Body of pancreas (tissue), 4 donors: ENCODE results near the gene RFPL3. TPM values are rescaled to one million over a fixed set of nuclear protein-coding genes. Genes with fewer than 3 reads are reported as not detected.

Experiments used
- ATAC-seq: fragments of 150-250 bp; one replicate; pipeline ENCODE4 v1.9.1; 2016
- DNase-seq, 4 donors: peaks; one replicate each; pipeline ENCODE4 v3.0.0-alpha.2; 2019
- H3K27ac ChIP-seq, 4 donors: fragments of 200-600 bp; sonication (generic); 1 replicate in 3 of 4; 2 replicates in 1 of 4; pipeline versions ENCODE4 v1.5.1 to v1.6.1; 2016 to 2019; ENCODE audit warnings: mild to moderate bottlenecking in 1 of 4, mixed read lengths in 1 of 4, moderate library complexity in 1 of 4
- H3K27me3 ChIP-seq, 2 donors: fragments of 200-600 bp; sonication (generic); one replicate each; pipeline ENCODE4 v1.6.0; 2016; ENCODE audit warnings: mild to moderate bottlenecking in 1 of 2
- H3K36me3 ChIP-seq, 2 donors: fragments of 200-600 bp; sonication (generic); replicated peaks in 1 of 2; 2 replicates each; pipeline ENCODE4 v1.5.1; 2016; ENCODE audit warnings: low read depth in 2 of 2; ENCODE audit not compliant: insufficient read depth in 1 of 2
- H3K4me1 ChIP-seq: fragments of 200-600 bp; sonication (generic); one replicate; pipeline ENCODE4 v1.6.0; 2016
- H3K4me3 ChIP-seq, 2 donors: fragments of 200-600 bp; sonication (generic); 1 replicate in 1 of 2; 2 replicates in 1 of 2; pipeline ENCODE4 v1.5.1; 2016 to 2019
- H3K9me3 ChIP-seq, 3 donors: fragments of 200-600 bp; sonication (generic); 1 replicate in 2 of 3; 2 replicates in 1 of 3; pipeline ENCODE4 v1.5.1; 2016
- POLR2A ChIP-seq, 3 donors: fragments of 450-650 bp; IDR thresholded peaks; one replicate each; pipeline ENCODE4 v1.6.1; 2016; ENCODE audit warnings: antibody characterized with exemption in 3 of 3, mild to moderate bottlenecking in 2 of 3
- WGBS, 2 donors: methylation state at CpG; one replicate each; pipeline ENCODE4 v1.1.5; 2017; 5-methylcytosine and 5-hydroxymethylcytosine counted together
- intact Hi-C: fragments of 100-400 bp; cut with DNase I; formaldehyde crosslinking; loops from one replicate; pipeline ENCODE4 v1.15.1; 2023
- small RNA-seq: library from RNA; depleted of rRNA; stranded (forward); fragments of <200 nt; gene quantifications from one replicate; pipeline ENCODE3, GENCODE V24; 2016
- total RNA-seq, 2 donors: library from RNA; depleted of rRNA; stranded (reverse); fragments of >200 nt; gene quantifications; one replicate each; pipeline ENCODE4 v1.1.0, GENCODE V29; 2016
- TF ChIP-seq, protein P1 (sequence below), 7 experiments: fragments of 450-650 bp in 4 of 7; fragments of 200-600 bp in 3 of 7; sonication (generic) in 3 of 7; IDR thresholded peaks; one replicate each; pipeline ENCODE4 v1.5.1; 2016 to 2019; ENCODE audit warnings: antibody characterized with exemption in 7 of 7

RFPL3 gene
- total RNA-seq, 2 donors from 2014 or later = not detected

DNA sequence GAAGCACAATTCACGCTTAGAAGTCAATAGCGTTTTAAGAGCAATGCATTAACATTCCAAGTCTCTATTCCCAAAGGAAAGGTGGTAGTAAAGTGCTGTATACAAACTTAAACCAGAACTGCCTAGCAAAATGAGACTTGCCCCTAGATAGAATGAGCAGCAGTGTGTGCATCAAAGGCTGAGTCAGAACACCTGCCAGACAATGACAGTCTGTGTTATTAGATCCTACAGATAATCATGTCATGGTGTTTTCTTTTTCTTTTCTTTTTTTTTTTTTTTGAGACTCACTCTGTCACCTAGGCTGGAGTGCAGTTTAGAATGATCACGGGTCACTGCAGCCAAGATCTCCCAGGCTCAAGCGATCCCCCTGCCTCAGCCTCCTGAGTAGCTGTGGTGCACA, 52.8 kb downstream of the RFPL3 start:
- no peak for ATAC-seq
- no peaks in the 10 kb centered on the region for H3K9me3 ChIP-seq
- no peaks in the 10 kb centered on the region for H3K27me3 ChIP-seq
- TF ChIP-seq POLR2A (IDR thresholded peaks at IDR 0.05) = no peak
- TF ChIP-seq, protein P1, sequence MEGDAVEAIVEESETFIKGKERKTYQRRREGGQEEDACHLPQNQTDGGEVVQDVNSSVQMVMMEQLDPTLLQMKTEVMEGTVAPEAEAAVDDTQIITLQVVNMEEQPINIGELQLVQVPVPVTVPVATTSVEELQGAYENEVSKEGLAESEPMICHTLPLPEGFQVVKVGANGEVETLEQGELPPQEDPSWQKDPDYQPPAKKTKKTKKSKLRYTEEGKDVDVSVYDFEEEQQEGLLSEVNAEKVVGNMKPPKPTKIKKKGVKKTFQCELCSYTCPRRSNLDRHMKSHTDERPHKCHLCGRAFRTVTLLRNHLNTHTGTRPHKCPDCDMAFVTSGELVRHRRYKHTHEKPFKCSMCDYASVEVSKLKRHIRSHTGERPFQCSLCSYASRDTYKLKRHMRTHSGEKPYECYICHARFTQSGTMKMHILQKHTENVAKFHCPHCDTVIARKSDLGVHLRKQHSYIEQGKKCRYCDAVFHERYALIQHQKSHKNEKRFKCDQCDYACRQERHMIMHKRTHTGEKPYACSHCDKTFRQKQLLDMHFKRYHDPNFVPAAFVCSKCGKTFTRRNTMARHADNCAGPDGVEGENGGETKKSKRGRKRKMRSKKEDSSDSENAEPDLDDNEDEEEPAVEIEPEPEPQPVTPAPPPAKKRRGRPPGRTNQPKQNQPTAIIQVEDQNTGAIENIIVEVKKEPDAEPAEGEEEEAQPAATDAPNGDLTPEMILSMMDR (IDR thresholded peaks at IDR 0.05) = no peak
- WGBS, 2 donors = 79 to 85% methylated on average over 4 of the region's 4 CpGs
- no peak overlapping the region for H3K4me3 ChIP-seq
- no peak for DNase-seq
- H3K36me3 ChIP-seq = peaks cover 7 to 11% of the 10 kb centered on the region in 2 donors
- intact Hi-C loops = no loop called here
- peaks cover 23% of the 10 kb centered on the region for H3K4me1 ChIP-seq
- H3K27ac ChIP-seq = no peak overlapping the region

Small RNAs within 50 kb of the gene (small RNA-seq; reads per million reads assigned to genes)
- gene AL021937.2 (not detected), gene IGLVIVOR22-2 (not detected), gene RF02171 (not detected), gene RF02172 (not detected)

Other genes starting within 250 kb of the RFPL3 start
- gene C22orf42, start 198.6 kb upstream of the RFPL3 start, total RNA-seq = 1 to 10 TPM; 1.6 to 4.0 TPM
- not detected for gene RFPL2, start 152.8 kb upstream of the RFPL3 start, total RNA-seq
- gene SLC5A4, start 102.5 kb upstream of the RFPL3 start, total RNA-seq = under 1 TPM; 0.26 to 0.33 TPM
- 10 to 100 TPM; 50.6 to 64.3 TPM for gene RTCB, start 54.4 kb downstream of the RFPL3 start, total RNA-seq
- gene BPIFC, start 106.6 kb downstream of the RFPL3 start, total RNA-seq = not detected
- 10 to 100 TPM; 54.2 to 56.7 TPM for gene FBXO7, start 116.9 kb downstream of the RFPL3 start, total RNA-seq